Ovary (tissue), 9 donors: ENCODE data around the gene DUSP23. TPM values are rescaled to one million over a fixed set of nuclear protein-coding genes. Genes with fewer than 3 reads are reported as not detected.
A peak's percentile ranks its signal among the peaks of the same experiment; 100 is the strongest.

Source experiments
- DNase-seq, 5 donors: peaks; one replicate each; pipeline ENCODE4 v3.0.0-alpha.2; 2019 to 2020
- H3K27ac ChIP-seq, 2 donors: fragments of 200-600 bp; one replicate each; pipeline versions ENCODE4 v1.5.1 to v1.8.0; 2019 to 2022
- H3K27me3 ChIP-seq: fragments of 200-600 bp; one replicate; pipeline ENCODE4 v1.8.0; 2022
- H3K36me3 ChIP-seq: fragments of 200-600 bp; sonication (generic); one replicate; pipeline ENCODE4 v1.5.1; 2019
- H3K4me1 ChIP-seq: one replicate; pipeline ENCODE4 v1.8.1; 2013; ENCODE audit warnings: mild to moderate bottlenecking, moderate library complexity; ENCODE audit not compliant: insufficient read depth
- H3K4me3 ChIP-seq: fragments of 200-600 bp; sonication (generic); one replicate; pipeline ENCODE4 v1.5.1; 2017
- H3K9me3 ChIP-seq, 2 donors: fragments of 200-600 bp in 1 of 2; sonication (generic) in 1 of 2; one replicate each; pipeline versions ENCODE4 v1.5.1 to v1.8.1; 2013 to 2019; ENCODE audit warnings: mild to moderate bottlenecking in 1 of 2, moderate library complexity in 1 of 2
- CTCF ChIP-seq, 3 donors: fragments of 450-650 bp in 2 of 3; fragments of 200-600 bp in 1 of 3; IDR thresholded peaks; one replicate each; pipeline versions ENCODE4 v1.5.1 to v1.8.0; 2016 to 2022; ENCODE audit warnings: antibody characterized with exemption in 3 of 3, mild to moderate bottlenecking in 1 of 3
- EP300 ChIP-seq: sonication (generic); formaldehyde crosslinking; IDR thresholded peaks from one replicate; pipeline ENCODE4 v1.6.1; 2017; ENCODE audit warnings: antibody characterized with exemption
- POLR2A ChIP-seq: fragments of 450-650 bp; IDR thresholded peaks from one replicate; pipeline ENCODE4 v1.6.1; 2017; ENCODE audit warnings: antibody characterized with exemption, mild to moderate bottlenecking, moderate library complexity
- WGBS, 3 donors: extraction: QIAGEN DNeasy Blood & Tissue Kit in 1 of 3; methylation state at CpG; one replicate each; pipeline versions ENCODE4 v1.1.5 to v1.1.7; 2013 to 2017; 5-methylcytosine and 5-hydroxymethylcytosine counted together
- intact Hi-C, 4 donors: fragments of 100-400 bp; cut with DNase I; formaldehyde crosslinking; loops; one replicate each; pipeline versions ENCODE4 v1.11.0 to v1.15.1; 2022 to 2023
- polyA plus RNA-seq, 2 donors: library from polyadenylated mRNA; stranded (reverse); fragments of 200-250 nt in 1 of 2; fragments of 350-450 nt in 1 of 2; fragmentation: Illumina TruSeq in 1 of 2; extraction: RNeasy Lipid Tissue Mini Kit (QIAGEN cat#74804) in 1 of 2; gene quantifications; one replicate each; pipeline ENCODE4 v1.2.3, GENCODE V29; 2013 to 2014
- total RNA-seq, 7 donors: library from RNA; depleted of rRNA in 2 of 7; stranded (reverse); fragments of >200 nt in 2 of 7; fragmentation: NEBNext Ultra II Directional in 3 of 7; extraction: Animal tissue kit (Norgen Biotek cat#: 25700) in 3 of 7; gene quantifications; one replicate each; pipeline versions ENCODE4 v1.1.0 to v1.2.4, GENCODE V29; 2016 to 2023
- donor health status: DM: no; HTN: no; CAD: no; lungs with moderate emphysema.
- donor health status: DM: no; HTN: no; CAD: no.
- donor health status: Bipolar disorder and iron deficiency.
- donor health status: DM: yes; HTN: yes; CAD: no.
- donor health status: DM: no; HTN: no; CAD: no.
- donor health status: DM: yes; HTN: yes; CAD: no.

The DUSP23 gene
- total and polyA plus RNA-seq, 9 donors, result 26.9 to 115 (median 37.5) TPM

- Histone ChIP-seq H3K27me3 (no peaks in the 10 kb centered on the region), H3K4me1 (no peaks in the 10 kb centered on the region), H3K9me3 (no peaks in the 10 kb centered on the region), H3K4me3 (no peak overlapping the region), H3K36me3 (no peaks in the 10 kb centered on the region), H3K27ac (no peak overlapping the region)
- 25 to 37% (median 26%) methylated on average over 5 of the region's 5 CpGs for WGBS, 3 donors
- no peak for DNase-seq
- no peak for TF ChIP-seq EP300
- TF ChIP-seq POLR2A, result no peak
- TF ChIP-seq CTCF (IDR thresholded peaks at IDR 0.05), result no peak
- intact Hi-C loops, result loop anchor here in 2 of 4 donors (5.0 kb wide), 1 partner anchor 97 kb away; no protein-coding TSS in a partner anchor
Measured at GRCh38 chr1:159795534-159795933, 14.8 kb downstream of the DUSP23 start.

- no peak overlapping the region for H3K4me3 ChIP-seq
- intact Hi-C loops, result loop anchor here (2.0 to 5.0 kb wide), 3 partner anchors 54 to 93 kb away; no protein-coding TSS in a partner anchor
- WGBS, 3 donors, result 3 to 6% (median 4%) methylated on average over 2 of the region's 2 CpGs
- peak; percentile 55 to 77 (median 64) for DNase-seq
- H3K9me3 ChIP-seq, result no peaks in the 10 kb centered on the region
- TF ChIP-seq EP300 (no peak), POLR2A (peak; percentile 20), CTCF (IDR thresholded peaks at IDR 0.05) (peak; percentile 60 to 69 (median 63))
- no peak overlapping the region for H3K27ac ChIP-seq
- no peaks in the 10 kb centered on the region for H3K36me3 ChIP-seq
- H3K27me3 ChIP-seq, result no peaks in the 10 kb centered on the region
- peaks cover under 1% of the 10 kb centered on the region for H3K4me1 ChIP-seq
Measured at GRCh38 chr1:159798893-159799292, 18.1 kb downstream of the DUSP23 start.

GRCh38 chr1:159799446-159799985 lies 18.8 kb downstream of the DUSP23 start:
- Histone ChIP-seq H3K4me1 (peaks cover 5% of the 10 kb centered on the region), H3K36me3 (no peaks in the 10 kb centered on the region), H3K27me3 (no peaks in the 10 kb centered on the region), H3K9me3 (no peaks in the 10 kb centered on the region), H3K27ac (no peak overlapping the region), H3K4me3 (no peak overlapping the region)
- intact Hi-C loops, result loop anchor here (2.0 to 5.0 kb wide), 3 partner anchors 53 to 93 kb away; no protein-coding TSS in a partner anchor
- WGBS, 3 donors, result 95 to 100% (median 97%) methylated on average over 4 of the region's 4 CpGs
- no peak for DNase-seq
- TF ChIP-seq CTCF (IDR thresholded peaks at IDR 0.05), result no peak
- TF ChIP-seq POLR2A, result no peak
- TF ChIP-seq EP300, result no peak

GRCh38 chr1:159800177-159800930 lies 19.6 kb downstream of the DUSP23 start:
- DNase-seq, result no peak
- Histone ChIP-seq H3K36me3 (no peaks in the 10 kb centered on the region), H3K27me3 (no peaks in the 10 kb centered on the region), H3K4me3 (no peak overlapping the region), H3K27ac (no peak overlapping the region), H3K9me3 (no peaks in the 10 kb centered on the region), H3K4me1 (peaks cover 11% of the 10 kb centered on the region)
- intact Hi-C loops, result loop anchor here in 1 of 4 donors (5.0 kb wide), 1 partner anchor 87 kb away; no protein-coding TSS in a partner anchor
- 78 to 82% (median 80%) methylated on average over 8 of the region's 8 CpGs for WGBS, 3 donors
- TF ChIP-seq EP300 (no peak), POLR2A (no peak), CTCF (IDR thresholded peaks at IDR 0.05) (no peak)
